ENCODE results near the gene EHMT1.

Gene EHMT1

GRCh38 chr9:137650779-137651178 lies 32.0 kb downstream of the EHMT1 start:
- TF ChIP-seq CTCF (IDR thresholded peaks at IDR 0.05; ENCODE audit: poor library complexity, severe bottlenecking), result no peak
- peaks cover 27% of the 10 kb centered on the region for H3K36me3 ChIP-seq (ENCODE audit: low read depth)
- no peak overlapping the region for H3K27ac ChIP-seq (ENCODE audit: poor library complexity, severe bottlenecking)
- DNase-seq (ENCODE audit: low spot score) (no peak), ATAC-seq (ENCODE audit: low read depth) (no peak)
- H3K27me3 ChIP-seq (ENCODE audit: insufficient read depth, poor library complexity, severe bottlenecking), result no peaks in the 10 kb centered on the region
- no peaks in the 10 kb centered on the region for H3K9me3 ChIP-seq (ENCODE audit: severe bottlenecking)
- H3K4me3 ChIP-seq (ENCODE audit: severe bottlenecking), result no peak overlapping the region
- H3K4me1 ChIP-seq (ENCODE audit: insufficient read depth, poor library complexity, severe bottlenecking), result no peaks in the 10 kb centered on the region

GRCh38 chr9:137656416-137656815 lies 37.6 kb downstream of the EHMT1 start:
- ATAC-seq (ENCODE audit: low read depth) (no peak), DNase-seq (ENCODE audit: low spot score) (peak; percentile 12)
- no peak for TF ChIP-seq CTCF (IDR thresholded peaks at IDR 0.05; ENCODE audit: poor library complexity, severe bottlenecking)
- Histone ChIP-seq H3K36me3 (ENCODE audit: low read depth) (peaks cover 19% of the 10 kb centered on the region), H3K27ac (ENCODE audit: poor library complexity, severe bottlenecking) (no peak overlapping the region), H3K4me1 (ENCODE audit: insufficient read depth, poor library complexity, severe bottlenecking) (no peaks in the 10 kb centered on the region), H3K27me3 (ENCODE audit: insufficient read depth, poor library complexity, severe bottlenecking) (no peaks in the 10 kb centered on the region), H3K4me3 (ENCODE audit: severe bottlenecking) (no peak overlapping the region), H3K9me3 (ENCODE audit: severe bottlenecking) (no peaks in the 10 kb centered on the region)

- H3K27ac ChIP-seq (ENCODE audit: poor library complexity, severe bottlenecking), result no peak overlapping the region
These were observed 38.8 kb downstream of the EHMT1 start for GRCh38 chr9:137657606-137658005.

GRCh38 chr9:137658781-137659180 lies 40.0 kb downstream of the EHMT1 start:
- Histone ChIP-seq H3K4me3 (ENCODE audit: severe bottlenecking) (no peak overlapping the region), H3K27me3 (ENCODE audit: insufficient read depth, poor library complexity, severe bottlenecking) (no peaks in the 10 kb centered on the region), H3K9me3 (ENCODE audit: severe bottlenecking) (no peaks in the 10 kb centered on the region), H3K36me3 (ENCODE audit: low read depth) (peaks cover 6% of the 10 kb centered on the region; the same call in 1 of the 2 replicates), H3K4me1 (ENCODE audit: insufficient read depth, poor library complexity, severe bottlenecking) (no peaks in the 10 kb centered on the region), H3K27ac (ENCODE audit: poor library complexity, severe bottlenecking) (no peak overlapping the region)
- ATAC-seq (ENCODE audit: low read depth), result no peak
- no peak for TF ChIP-seq CTCF (IDR thresholded peaks at IDR 0.05; ENCODE audit: poor library complexity, severe bottlenecking)
- DNase-seq (ENCODE audit: low spot score), result no peak

More at GRCh38 chr9:137657606-137658005, 38.8 kb downstream of the EHMT1 start:
- ATAC-seq (ENCODE audit: low read depth), result no peak
- Histone ChIP-seq H3K4me3 (ENCODE audit: severe bottlenecking) (no peak overlapping the region), H3K4me1 (ENCODE audit: insufficient read depth, poor library complexity, severe bottlenecking) (no peaks in the 10 kb centered on the region), H3K27me3 (ENCODE audit: insufficient read depth, poor library complexity, severe bottlenecking) (no peaks in the 10 kb centered on the region), H3K9me3 (ENCODE audit: severe bottlenecking) (no peaks in the 10 kb centered on the region), H3K36me3 (ENCODE audit: low read depth) (peaks cover 10% of the 10 kb centered on the region)
- TF ChIP-seq CTCF (IDR thresholded peaks at IDR 0.05; ENCODE audit: poor library complexity, severe bottlenecking), result no peak
- no peak for DNase-seq (ENCODE audit: low spot score)

GRCh38 chr9:137660144-137660543 lies 41.3 kb downstream of the EHMT1 start:
- no peaks in the 10 kb centered on the region for H3K27me3 ChIP-seq (ENCODE audit: insufficient read depth, poor library complexity, severe bottlenecking)
- H3K36me3 ChIP-seq (ENCODE audit: low read depth), result peaks cover 6% of the 10 kb centered on the region; the same call in 1 of the 2 replicates
- no peak for DNase-seq (ENCODE audit: low spot score)
- H3K4me1 ChIP-seq (ENCODE audit: insufficient read depth, poor library complexity, severe bottlenecking), result no peaks in the 10 kb centered on the region
- ATAC-seq (ENCODE audit: low read depth), result no peak
- H3K27ac ChIP-seq (ENCODE audit: poor library complexity, severe bottlenecking), result no peak overlapping the region
- no peaks in the 10 kb centered on the region for H3K9me3 ChIP-seq (ENCODE audit: severe bottlenecking)
- no peak overlapping the region for H3K4me3 ChIP-seq (ENCODE audit: severe bottlenecking)
- TF ChIP-seq CTCF (IDR thresholded peaks at IDR 0.05; ENCODE audit: poor library complexity, severe bottlenecking), result no peak

All from RWPE2 (cell line).